ENCODE results near the gene ACTRT2.
A peak's percentile ranks its signal among the peaks of the same experiment; 100 is the strongest.

The ACTRT2 gene

GRCh38 chr1:3033040-3033789, 11.9 kb downstream of the ACTRT2 start:
- DNase-seq (ENCODE audit: low read depth), result peak; percentile 30

DNA sequence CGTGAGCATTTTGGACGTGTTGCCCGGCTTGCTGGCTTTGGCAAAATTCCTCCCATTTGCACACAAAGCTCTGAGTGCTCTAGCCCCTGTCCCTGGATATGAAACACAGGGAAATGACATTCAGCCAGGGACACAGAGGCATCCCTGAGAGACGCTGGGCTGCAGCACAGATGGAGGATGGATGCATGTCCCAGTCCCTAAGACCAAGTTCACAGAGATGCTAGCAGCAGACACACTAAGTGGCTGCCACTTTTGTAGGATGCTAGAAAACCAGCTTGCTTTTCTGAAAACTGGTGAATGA, 12.5 kb downstream of the ACTRT2 start:
- no peak for DNase-seq (ENCODE audit: low read depth)

DNA sequence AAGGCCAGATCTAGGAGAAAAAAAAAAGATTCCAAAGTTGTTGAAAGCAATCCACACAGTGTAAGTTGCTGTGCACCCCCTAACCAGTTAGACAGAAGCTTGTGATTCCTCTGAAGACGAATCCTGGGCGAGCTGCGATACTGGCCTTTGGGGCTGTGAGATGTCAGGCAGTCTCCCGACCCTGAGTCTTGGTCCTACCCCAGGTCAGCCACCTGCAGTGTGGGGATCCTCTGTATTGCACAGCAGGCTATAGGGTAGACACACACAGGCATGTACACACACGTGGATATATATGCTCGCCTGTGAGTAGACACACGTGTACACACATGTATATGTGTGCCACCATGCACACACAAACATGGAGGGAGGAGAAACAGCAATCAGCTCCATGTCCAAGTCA, 12.9 kb downstream of the ACTRT2 start:
- no peak for DNase-seq (ENCODE audit: low read depth)

DNA sequence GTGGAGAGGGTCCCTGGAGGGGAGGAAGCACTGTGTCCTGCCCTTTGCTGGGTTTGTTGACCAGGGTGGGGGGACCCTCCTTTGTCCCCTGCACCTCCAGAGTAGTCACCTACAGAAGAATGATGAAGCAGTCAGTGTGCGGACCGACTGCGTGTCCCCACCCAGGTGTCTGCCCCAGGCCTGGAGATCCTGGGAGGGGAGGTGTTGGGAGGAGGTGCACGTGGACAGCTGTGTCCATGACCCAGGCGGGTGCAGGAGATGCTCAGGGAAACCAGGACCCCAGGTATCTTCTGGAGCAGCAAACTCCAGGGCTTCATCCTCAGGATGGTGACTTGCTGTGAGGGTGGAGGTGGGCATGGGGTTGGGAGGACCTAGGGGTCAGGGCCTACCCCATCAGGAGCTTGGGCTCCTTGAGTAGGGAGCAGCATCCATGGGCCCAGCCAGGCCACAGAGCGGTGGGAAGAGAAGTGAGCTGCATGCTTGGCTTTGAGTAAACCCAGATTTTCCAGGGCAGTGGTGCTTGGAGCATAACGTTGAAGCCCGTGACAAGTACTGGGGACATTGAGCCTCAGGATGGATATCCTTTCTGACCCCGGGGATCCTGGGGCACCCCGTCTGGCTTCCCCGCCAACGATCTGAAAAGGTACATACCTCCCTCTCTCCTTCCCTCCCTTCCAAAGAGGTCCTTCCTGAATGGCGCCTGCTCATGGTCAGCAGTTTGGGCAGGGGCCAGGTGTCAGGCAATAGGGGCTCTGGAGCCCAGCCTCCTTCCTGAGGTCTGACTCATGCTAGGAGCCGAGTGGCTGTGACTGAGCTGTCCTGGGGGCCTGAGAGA, 13.7 kb downstream of the ACTRT2 start:
- no peak for DNase-seq (ENCODE audit: low read depth)

GRCh38 chr1:3035563-3036446, 14.5 kb downstream of the ACTRT2 start:
- no peak for DNase-seq (ENCODE audit: low read depth)

GRCh38 chr1:3036447-3037280, 15.4 kb downstream of the ACTRT2 start:
- no peak for DNase-seq (ENCODE audit: low read depth)

DNA sequence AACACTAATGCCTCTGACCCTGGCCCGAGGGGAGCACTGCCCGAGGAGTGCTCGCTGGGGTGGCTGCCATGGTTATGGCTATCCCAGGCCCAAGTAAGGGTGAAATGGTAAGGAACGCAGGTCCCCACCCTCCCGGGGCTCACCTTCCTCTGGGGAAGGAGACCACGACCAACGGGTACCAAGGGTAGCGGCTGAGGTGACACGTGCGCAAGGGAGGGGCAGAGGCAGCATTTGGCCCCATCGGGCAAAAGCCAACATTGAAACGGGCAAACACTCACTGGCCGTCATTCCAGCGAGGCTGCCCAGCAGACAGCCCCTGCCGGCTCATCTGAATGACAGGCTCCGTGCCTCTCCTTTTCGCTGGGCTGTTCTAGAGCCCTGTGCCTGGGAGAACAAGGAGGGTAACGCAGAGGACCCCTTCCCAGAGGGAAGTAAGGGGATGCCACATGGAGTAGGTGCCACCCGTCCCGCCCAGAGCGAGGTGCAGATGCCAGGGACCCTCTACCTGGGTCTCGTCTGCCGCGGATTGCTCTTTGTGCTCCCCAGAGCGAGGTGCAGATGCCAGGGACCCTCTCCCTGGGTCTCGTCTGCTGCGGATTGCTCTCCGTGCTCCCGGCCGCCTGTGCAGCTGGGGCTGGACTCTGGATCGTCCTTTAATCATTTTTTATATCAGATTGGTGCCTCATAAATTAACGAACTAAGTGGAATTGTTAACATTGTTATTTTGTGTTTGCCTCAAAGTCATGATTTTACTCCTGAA, 16.2 kb downstream of the ACTRT2 start:
- DNase-seq (ENCODE audit: low read depth), result no peak

- no peak for DNase-seq (ENCODE audit: low read depth)
Observed at GRCh38 chr1:3038113-3038551, 16.9 kb downstream of the ACTRT2 start.

- DNase-seq (ENCODE audit: low read depth), result no peak
Observed at GRCh38 chr1:3038571-3039181, 17.4 kb downstream of the ACTRT2 start.

GRCh38 chr1:3040004-3040403, 18.7 kb downstream of the ACTRT2 start:
- no peak for DNase-seq (ENCODE audit: low read depth)

- no peak for DNase-seq (ENCODE audit: low read depth)
Observed at GRCh38 chr1:3042481-3042880, 21.2 kb downstream of the ACTRT2 start.

DNA sequence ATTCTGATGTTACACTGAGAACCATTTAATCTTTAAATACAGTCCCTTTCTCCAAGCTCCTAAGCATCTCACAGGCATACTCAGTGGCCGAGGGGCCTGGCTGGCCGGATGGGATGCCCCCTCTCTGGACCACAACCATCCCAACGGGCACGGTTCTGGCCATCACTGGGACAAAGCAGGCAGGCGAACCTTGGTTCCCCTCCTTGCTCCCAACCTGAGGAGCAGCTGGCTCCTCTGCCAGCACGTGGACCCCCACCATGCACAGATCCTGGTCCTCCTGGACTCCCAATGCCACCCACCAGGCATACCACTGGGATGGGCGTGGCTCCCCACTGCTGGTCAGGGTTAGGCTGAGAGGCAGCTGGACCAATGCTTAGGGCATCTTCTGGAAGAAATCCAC, 27.9 kb downstream of the ACTRT2 start:
- DNase-seq (ENCODE audit: low read depth), result no peak

- no peak for DNase-seq (ENCODE audit: low read depth)
Observed at GRCh38 chr1:3049905-3050304, 28.6 kb downstream of the ACTRT2 start.

DNA sequence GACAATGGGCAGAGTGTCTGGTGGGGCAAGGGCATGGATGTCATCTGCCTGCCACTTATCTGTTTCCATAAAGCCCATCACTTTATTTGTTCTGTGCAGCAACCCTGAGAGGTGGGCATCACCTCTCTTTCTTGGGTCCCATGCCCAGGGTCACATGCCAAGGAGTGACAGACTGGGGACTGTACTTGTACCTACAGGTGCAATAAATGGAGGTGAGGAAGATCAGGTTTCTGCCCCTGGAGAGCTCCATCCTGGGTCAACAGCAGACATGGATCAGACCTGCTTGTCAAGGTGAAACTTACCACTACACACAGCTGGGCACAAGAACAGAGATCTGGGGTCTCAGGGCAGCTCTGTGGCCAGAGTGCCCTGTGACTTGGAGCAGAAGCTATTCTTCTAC, 29.3 kb downstream of the ACTRT2 start:
- DNase-seq (ENCODE audit: low read depth), result no peak

DNA sequence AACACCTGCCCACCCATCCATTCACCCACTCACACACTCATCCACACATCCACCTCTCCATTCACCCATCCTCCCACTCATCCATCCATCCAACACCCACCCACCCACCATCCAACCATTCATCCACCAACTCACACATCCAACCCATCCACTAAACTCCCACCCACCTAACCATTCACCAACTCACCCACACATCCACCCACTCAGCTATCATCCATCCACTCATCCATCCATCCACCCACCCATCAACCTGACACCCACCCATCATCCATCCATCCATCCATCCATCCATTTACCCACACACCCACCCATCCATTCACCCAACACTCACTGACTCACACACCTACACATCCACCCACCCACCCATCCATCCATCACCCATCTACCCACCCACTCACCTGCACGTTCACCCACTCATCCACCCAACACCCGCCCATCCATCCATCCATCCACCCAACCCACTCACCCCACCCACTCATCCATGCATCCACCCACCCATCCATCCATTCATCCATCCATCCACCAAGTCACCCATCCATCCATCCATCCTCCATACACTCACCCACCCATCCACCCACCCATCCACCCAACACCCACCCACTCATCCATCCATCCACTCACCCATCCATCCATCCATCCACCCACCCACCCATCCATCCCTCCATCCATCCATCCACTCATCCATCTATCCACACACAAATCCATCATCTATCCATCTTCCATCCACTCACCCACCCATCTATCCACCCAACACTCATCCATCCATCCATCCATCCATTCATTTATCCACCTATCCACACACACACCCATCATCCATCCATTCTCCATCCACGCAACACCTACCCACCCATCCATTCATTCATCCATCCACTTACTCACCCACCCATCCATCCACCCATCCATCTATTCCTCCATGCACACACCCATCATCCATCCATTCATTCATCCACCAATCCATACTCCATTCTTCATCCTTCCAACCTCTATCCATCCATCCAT, 30.3 kb downstream of the ACTRT2 start:
- DNase-seq (ENCODE audit: low read depth), result no peak

- DNase-seq (ENCODE audit: low read depth), result no peak
Observed at GRCh38 chr1:3052501-3052900, 31.2 kb downstream of the ACTRT2 start.

DNA sequence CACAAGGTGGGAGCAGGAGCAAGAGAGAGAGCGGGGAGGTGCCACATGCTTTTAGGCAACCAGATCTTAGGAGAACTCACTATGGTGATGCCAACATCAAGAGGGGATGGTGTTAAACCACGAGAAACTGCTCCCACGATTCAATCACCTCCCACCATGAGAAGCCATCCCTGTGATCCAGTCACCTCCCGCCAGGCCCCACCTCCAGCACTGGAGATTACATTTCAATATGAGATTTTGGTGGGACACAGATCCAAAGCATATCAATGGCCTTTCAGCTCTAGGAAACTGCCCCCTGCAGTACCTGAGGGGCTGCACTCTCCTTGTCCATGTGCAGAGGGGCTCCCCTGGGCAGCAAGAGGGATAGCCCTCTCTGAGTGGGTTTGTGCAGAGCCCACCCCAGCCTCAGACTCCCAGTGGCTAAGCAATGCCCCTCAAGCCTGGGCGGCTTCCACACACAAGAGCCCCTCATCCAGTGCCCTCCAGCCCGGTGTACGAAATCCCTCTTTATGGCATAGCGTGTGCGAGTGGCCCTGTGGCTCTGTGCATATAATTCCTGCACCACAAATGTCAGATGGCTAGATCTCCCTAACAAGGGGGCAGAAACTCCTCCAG, 32.2 kb downstream of the ACTRT2 start:
- DNase-seq (ENCODE audit: low read depth), result no peak

DNA sequence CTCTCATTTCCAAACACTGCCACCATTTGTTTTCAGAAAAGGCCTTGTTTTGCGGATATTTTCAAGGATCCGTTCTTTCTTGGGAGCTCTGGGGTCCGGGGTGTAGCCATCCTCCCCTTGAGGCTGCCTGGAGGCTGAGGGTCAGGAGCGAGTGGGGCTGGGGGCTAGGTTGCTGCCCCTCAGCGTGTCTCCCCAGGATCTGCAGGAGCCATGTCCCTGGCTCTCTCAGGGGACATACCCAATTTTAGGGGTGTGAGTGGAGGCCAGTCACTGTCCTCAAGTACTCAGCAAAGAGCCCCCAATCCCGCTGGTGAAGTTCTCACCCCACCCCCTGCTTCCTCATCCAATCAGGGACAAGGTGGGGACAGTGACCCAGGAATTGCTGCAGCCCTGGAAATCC, 32.7 kb downstream of the ACTRT2 start:
- no peak for DNase-seq (ENCODE audit: low read depth)

GRCh38 chr1:3054474-3054873, 33.2 kb downstream of the ACTRT2 start:
- DNase-seq (ENCODE audit: low read depth), result no peak
